Activated B cell treated with CpG ODN at 0.5 μM for 24 hours (primary cell): ENCODE results near the gene PDIA5. TPM values are rescaled to one million over a fixed set of nuclear protein-coding genes. Genes with fewer than 3 reads are reported as not detected.

Source experiments
- ATAC-seq: fragments of 200-7000 bp; cut with Tn5 transposase; one replicate; pipeline ENCODE4 v1.10.0; 2021; ENCODE audit warnings: low read depth, mild to moderate bottlenecking, moderate library complexity
- CTCF ChIA-PET: fragments of 350-600 bp; sonication (Branson Sonifier 250); formaldehyde crosslinking; loops from one replicate; lab custom pipeline; 2021; ENCODE audit warnings: antibody characterized with exemption; lab: Charles Lee
- POLR2A ChIA-PET: fragments of 350-600 bp; sonication (Branson Sonifier 250); formaldehyde crosslinking; loops from one replicate; lab custom pipeline; 2021; ENCODE audit warnings: antibody characterized with exemption; lab: Charles Lee
- DNase-seq: peaks from one replicate; pipeline ENCODE4 v3.0.0; 2022
- H3K27ac Mint-ChIP-seq: one replicate; pipeline ENCODE4 v1.8.0; 2020; ENCODE audit warnings: mixed read lengths
- H3K27me3 Mint-ChIP-seq: one replicate; pipeline ENCODE4 v1.8.0; 2021; ENCODE audit warnings: mixed read lengths
- H3K36me3 Mint-ChIP-seq: one replicate; pipeline ENCODE4 v1.8.0; 2021; ENCODE audit warnings: low read depth, mixed read lengths
- H3K4me1 Mint-ChIP-seq: one replicate; pipeline ENCODE4 v1.8.0; 2021; ENCODE audit warnings: mixed read lengths
- H3K4me3 Mint-ChIP-seq: one replicate; pipeline ENCODE4 v1.8.0; 2020; ENCODE audit warnings: mild to moderate bottlenecking, mixed read lengths
- H3K9me3 Mint-ChIP-seq: one replicate; pipeline ENCODE4 v1.8.0; 2020; ENCODE audit warnings: mixed read lengths
- CTCF ChIP-seq: fragments of 200-600 bp; IDR thresholded peaks from one replicate; pipeline ENCODE4 v1.8.0; 2022; ENCODE audit warnings: antibody characterized with exemption, mild to moderate bottlenecking
- intact Hi-C: fragments of 100-400 bp; cut with micrococcal nuclease; formaldehyde crosslinking; loops from one replicate; pipeline ENCODE4 v1.15.1; 2024
- total RNA-seq: library from RNA; stranded (reverse); gene quantifications from 2 replicates; pipeline ENCODE4 v1.2.3, GENCODE V29; 2022

The PDIA5 gene
- total RNA-seq, 1 donor from 2014 or later, result 8.5 TPM

GRCh38 chr3:123096126-123096525, 29.3 kb downstream of the PDIA5 start:
- Mint-ChIP-seq H3K9me3 (no peaks in the 10 kb centered on the region), H3K4me1 (peaks cover under 1% of the 10 kb centered on the region), H3K36me3 (peaks cover 34% of the 10 kb centered on the region), H3K4me3 (no peak overlapping the region), H3K27ac (no peak overlapping the region), H3K27me3 (no peaks in the 10 kb centered on the region)
- ATAC-seq (no peak), DNase-seq (no peak)
- ChIA-PET POLR2A (no interaction called here), CTCF (no interaction called here)
- TF ChIP-seq CTCF, result no peak
- intact Hi-C loops, result no loop called here

- intact Hi-C loops, result no loop called here
- no peak for TF ChIP-seq CTCF
- CTCF ChIA-PET, result no interaction called here
- H3K9me3 Mint-ChIP-seq, result no peaks in the 10 kb centered on the region
- no peak for ATAC-seq
- no peaks in the 10 kb centered on the region for H3K4me1 Mint-ChIP-seq
- peaks cover 31% of the 10 kb centered on the region for H3K36me3 Mint-ChIP-seq
- no peak for DNase-seq
- H3K27me3 Mint-ChIP-seq, result no peaks in the 10 kb centered on the region
- H3K27ac Mint-ChIP-seq, result no peak overlapping the region
- POLR2A ChIA-PET, result no interaction called here
- no peak overlapping the region for H3K4me3 Mint-ChIP-seq
Measured at GRCh38 chr3:123096731-123097130, 29.9 kb downstream of the PDIA5 start.

GRCh38 chr3:123098426-123099330, 31.9 kb downstream of the PDIA5 start:
- ChIA-PET POLR2A (interaction anchor here (0.6 kb wide), 1 partner anchor 242 kb away, joined by 6 read pairs; no protein-coding TSS in a partner anchor), CTCF (no interaction called here)
- Mint-ChIP-seq H3K4me1 (no peaks in the 10 kb centered on the region), H3K9me3 (no peaks in the 10 kb centered on the region), H3K27ac (no peak overlapping the region), H3K36me3 (peaks cover 27% of the 10 kb centered on the region), H3K27me3 (no peaks in the 10 kb centered on the region), H3K4me3 (no peak overlapping the region)
- intact Hi-C loops, result no loop called here
- DNase-seq, result no peak
- ATAC-seq, result no peak
- TF ChIP-seq CTCF, result no peak

GRCh38 chr3:123099331-123100192, 32.7 kb downstream of the PDIA5 start:
- Mint-ChIP-seq H3K4me3 (no peak overlapping the region), H3K9me3 (no peaks in the 10 kb centered on the region), H3K27ac (no peak overlapping the region), H3K4me1 (no peaks in the 10 kb centered on the region), H3K36me3 (peaks cover 24% of the 10 kb centered on the region), H3K27me3 (no peaks in the 10 kb centered on the region)
- ATAC-seq (no peak), DNase-seq (no peak)
- intact Hi-C loops, result no loop called here
- ChIA-PET POLR2A (no interaction called here), CTCF (interaction anchor here (1.6 kb wide), 1 partner anchor 12 kb away, joined by 6 read pairs; no protein-coding TSS in a partner anchor)
- TF ChIP-seq CTCF, result no peak
